DOHH2 (cell line): Measurements from ENCODE around the gene CXorf51B.
"Not testable (repeated sequence)": the region's sequence is repeated elsewhere in the genome, so short reads cannot be mapped to it uniquely, and the experiment has no call there.

Experiments
- H3F3A ChIP-seq: fragments of 200-600 bp; sonication (generic), shearing (Covaris generic); 2 replicates; pipeline ENCODE4 v1.6.0; 2016; ENCODE audit warnings: antibody characterized with exemption, mild to moderate bottlenecking; ENCODE audit not compliant: control insufficient read depth, insufficient read depth
- H3K27ac ChIP-seq: fragments of 200-600 bp; sonication (generic); 2 replicates; pipeline ENCODE4 v1.5.1; 2014; ENCODE audit warnings: low read depth, mild to moderate bottlenecking, low read length, moderate library complexity
- H3K27me3 ChIP-seq: fragments of 200-600 bp; sonication (generic); 2 replicates; pipeline ENCODE4 v1.6.1; 2014; ENCODE audit warnings: mild to moderate bottlenecking, low read length, mixed read lengths; ENCODE audit not compliant: control insufficient read depth
- H3K36me3 ChIP-seq: fragments of 200-600 bp; sonication (generic); 2 replicates; pipeline ENCODE4 v1.6.1; 2014; ENCODE audit warnings: mild to moderate bottlenecking, low read length, moderate library complexity, mixed read lengths; ENCODE audit not compliant: control insufficient read depth
- H3K4me1 ChIP-seq: fragments of 200-600 bp; sonication (generic); 2 replicates; pipeline ENCODE4 v1.6.1; 2014; ENCODE audit warnings: mild to moderate bottlenecking, low read length, mixed read lengths; ENCODE audit not compliant: control insufficient read depth
- H3K4me2 ChIP-seq: fragments of 200-600 bp; sonication (generic); 2 replicates; pipeline ENCODE4 v1.6.0; 2014; ENCODE audit warnings: mild to moderate bottlenecking, low read length, moderate library complexity
- H3K4me3 ChIP-seq: fragments of 200-600 bp; sonication (generic); 2 replicates; pipeline ENCODE4 v1.5.1; 2014; ENCODE audit warnings: mild to moderate bottlenecking, low read length, mixed read lengths
- H3K79me2 ChIP-seq: fragments of 200-600 bp; sonication (generic); 2 replicates; pipeline ENCODE4 v1.6.1; 2014; ENCODE audit warnings: mild to moderate bottlenecking, low read length, mixed read lengths; ENCODE audit not compliant: control insufficient read depth
- H3K9me2 ChIP-seq: fragments of 200-600 bp; sonication (generic); replicated peaks from 2 replicates; pipeline ENCODE4 v1.6.1; 2014; ENCODE audit warnings: mild to moderate bottlenecking, low read length, mixed read lengths; ENCODE audit not compliant: control insufficient read depth
- H3K9me3 ChIP-seq: fragments of 200-600 bp; sonication (generic); 2 replicates; pipeline ENCODE4 v1.6.1; 2014; ENCODE audit warnings: antibody characterized with exemption, low read length, mixed read lengths; ENCODE audit not compliant: control insufficient read depth, insufficient read depth
- H4K20me1 ChIP-seq: fragments of 200-600 bp; sonication (generic); 2 replicates; pipeline ENCODE4 v1.6.0; 2014; ENCODE audit warnings: low read depth, mild to moderate bottlenecking, antibody characterized with exemption, low read length, moderate library complexity; ENCODE audit not compliant: control insufficient read depth, insufficient read depth
- EZH2phosphoT487 ChIP-seq: fragments of 200-600 bp; sonication (generic); IDR thresholded peaks from 2 replicates; pipeline ENCODE4 v1.6.1; 2017; ENCODE audit warnings: borderline replicate concordance, mild to moderate bottlenecking, antibody characterized with exemption, low read length, moderate library complexity, mixed read lengths
- TF ChIP-seq, protein P1 (sequence below): fragments of 200-600 bp; sonication (generic); IDR thresholded peaks from one replicate; pipeline ENCODE4 v1.5.1; 2014; ENCODE audit warnings: antibody characterized with exemption, mild to moderate bottlenecking, low read depth, low read length; ENCODE audit not compliant: poor library complexity, severe bottlenecking

Gene CXorf51B

DNA sequence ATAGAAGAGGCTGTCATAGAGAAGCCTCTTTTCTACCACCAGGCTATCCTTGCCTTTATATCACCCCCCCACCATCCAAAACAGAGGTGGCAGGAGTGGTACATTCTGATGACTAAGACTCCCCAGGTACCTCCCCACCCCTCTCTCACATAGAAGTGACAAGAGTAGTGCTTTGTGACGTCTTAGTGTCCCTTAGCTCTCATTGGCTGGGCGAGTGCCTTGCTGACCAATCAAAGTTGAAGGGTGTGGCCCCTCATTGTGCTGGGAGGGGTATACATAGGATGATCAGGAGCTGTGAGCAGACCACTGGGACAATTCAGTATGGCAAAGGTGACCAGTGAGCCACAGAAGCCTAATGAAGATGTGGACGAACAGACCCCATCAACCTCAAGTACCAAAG, at the start of gene CXorf51B:
TSS of gene CXorf51B (plus strand) at position 301 of the 400 bp plus-strand sequence. CDS start at position 322, 21 bp downstream.
- H3K79me2 ChIP-seq, H3K36me3 ChIP-seq, H3K9me2 ChIP-seq, H4K20me1 ChIP-seq, H3K9me3 ChIP-seq, H3K4me3 ChIP-seq, H3K27me3 ChIP-seq, H3F3A ChIP-seq, H3K27ac ChIP-seq, H3K4me2 ChIP-seq, H3K4me1 ChIP-seq: not testable (repeated sequence)

DNA sequence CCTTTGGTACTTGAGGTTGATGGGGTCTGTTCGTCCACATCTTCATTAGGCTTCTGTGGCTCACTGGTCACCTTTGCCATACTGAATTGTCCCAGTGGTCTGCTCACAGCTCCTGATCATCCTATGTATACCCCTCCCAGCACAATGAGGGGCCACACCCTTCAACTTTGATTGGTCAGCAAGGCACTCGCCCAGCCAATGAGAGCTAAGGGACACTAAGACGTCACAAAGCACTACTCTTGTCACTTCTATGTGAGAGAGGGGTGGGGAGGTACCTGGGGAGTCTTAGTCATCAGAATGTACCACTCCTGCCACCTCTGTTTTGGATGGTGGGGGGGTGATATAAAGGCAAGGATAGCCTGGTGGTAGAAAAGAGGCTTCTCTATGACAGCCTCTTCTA, 5.1 kb downstream of the CXorf51B start, which contains the start of gene CXorf51A:
TSS of gene CXorf51A (minus strand) at position 101 of the 400 bp plus-strand sequence. CDS start at position 80, 21 bp downstream.
- H3F3A ChIP-seq, H3K36me3 ChIP-seq, H3K27me3 ChIP-seq, H3K4me1 ChIP-seq, H3K79me2 ChIP-seq, H4K20me1 ChIP-seq, H3K9me2 ChIP-seq, H3K4me2 ChIP-seq, H3K4me3 ChIP-seq, H3K9me3 ChIP-seq, H3K27ac ChIP-seq: not testable (repeated sequence)

DNA sequence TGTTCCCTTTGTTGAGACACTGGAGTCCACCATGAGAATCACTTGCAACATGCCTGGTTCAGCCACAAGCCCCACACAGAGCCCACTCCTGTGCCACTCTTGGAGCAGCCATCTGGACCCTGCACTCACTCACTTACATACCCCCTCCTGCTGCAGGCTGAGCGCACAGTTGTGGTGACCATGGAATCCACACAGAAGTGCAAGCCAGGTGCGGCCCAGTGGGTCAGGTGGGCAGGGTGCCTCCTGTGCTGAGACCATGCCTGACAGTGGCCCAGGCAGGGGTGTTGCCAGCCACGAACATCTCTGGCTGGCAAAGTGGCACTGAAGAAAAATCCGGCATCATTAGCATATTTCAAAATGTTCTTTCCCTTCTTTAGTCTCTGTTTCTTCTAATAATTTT, 22.4 kb downstream of the CXorf51B start:
- H3K36me3 ChIP-seq, result no peaks in the 10 kb centered on the region
- TF ChIP-seq, protein P1, sequence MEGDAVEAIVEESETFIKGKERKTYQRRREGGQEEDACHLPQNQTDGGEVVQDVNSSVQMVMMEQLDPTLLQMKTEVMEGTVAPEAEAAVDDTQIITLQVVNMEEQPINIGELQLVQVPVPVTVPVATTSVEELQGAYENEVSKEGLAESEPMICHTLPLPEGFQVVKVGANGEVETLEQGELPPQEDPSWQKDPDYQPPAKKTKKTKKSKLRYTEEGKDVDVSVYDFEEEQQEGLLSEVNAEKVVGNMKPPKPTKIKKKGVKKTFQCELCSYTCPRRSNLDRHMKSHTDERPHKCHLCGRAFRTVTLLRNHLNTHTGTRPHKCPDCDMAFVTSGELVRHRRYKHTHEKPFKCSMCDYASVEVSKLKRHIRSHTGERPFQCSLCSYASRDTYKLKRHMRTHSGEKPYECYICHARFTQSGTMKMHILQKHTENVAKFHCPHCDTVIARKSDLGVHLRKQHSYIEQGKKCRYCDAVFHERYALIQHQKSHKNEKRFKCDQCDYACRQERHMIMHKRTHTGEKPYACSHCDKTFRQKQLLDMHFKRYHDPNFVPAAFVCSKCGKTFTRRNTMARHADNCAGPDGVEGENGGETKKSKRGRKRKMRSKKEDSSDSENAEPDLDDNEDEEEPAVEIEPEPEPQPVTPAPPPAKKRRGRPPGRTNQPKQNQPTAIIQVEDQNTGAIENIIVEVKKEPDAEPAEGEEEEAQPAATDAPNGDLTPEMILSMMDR, result no peak
- TF ChIP-seq EZH2phosphoT487, result no peak
- H3K4me3 ChIP-seq, result no peak overlapping the region
- no peaks in the 10 kb centered on the region for H4K20me1 ChIP-seq
- no peaks in the 10 kb centered on the region for H3K79me2 ChIP-seq
- no peak overlapping the region for H3K4me2 ChIP-seq
- no peak overlapping the region for H3K27ac ChIP-seq
- no peaks in the 10 kb centered on the region for H3K4me1 ChIP-seq
- H3K9me3 ChIP-seq, result no peaks in the 10 kb centered on the region
- H3K27me3 ChIP-seq, result no peaks in the 10 kb centered on the region
- no peaks in the 10 kb centered on the region for H3F3A ChIP-seq
- no peaks in the 10 kb centered on the region for H3K9me2 ChIP-seq

DNA sequence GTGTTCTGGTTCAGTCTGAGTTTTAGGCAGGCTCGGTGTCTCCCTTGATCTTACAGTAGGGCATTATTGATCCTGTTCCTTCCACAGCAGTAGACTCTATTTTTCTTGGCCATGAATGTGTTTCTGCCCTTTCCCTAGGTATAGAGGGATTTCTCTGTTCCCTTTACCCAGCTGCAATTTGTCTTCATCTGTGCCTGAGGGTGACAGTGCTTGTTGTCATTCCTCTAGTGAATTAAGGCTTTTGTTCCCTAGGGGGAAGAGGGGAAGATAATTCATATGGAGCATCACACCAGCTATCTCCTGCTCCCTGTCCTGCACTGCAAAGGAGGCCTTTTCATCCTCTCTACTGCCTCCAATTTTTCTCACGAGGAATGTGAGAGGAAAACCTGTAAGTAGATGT, 44.7 kb downstream of the CXorf51B start:
- Histone ChIP-seq H3K4me2 (no peak overlapping the region), H3K79me2 (no peaks in the 10 kb centered on the region), H3K9me3 (no peaks in the 10 kb centered on the region), H3K4me1 (no peaks in the 10 kb centered on the region), H3K27ac (no peak overlapping the region), H3K4me3 (no peak overlapping the region), H3K36me3 (no peaks in the 10 kb centered on the region), H4K20me1 (no peaks in the 10 kb centered on the region), H3K27me3 (no peaks in the 10 kb centered on the region), H3K9me2 (no peaks in the 10 kb centered on the region), H3F3A (no peaks in the 10 kb centered on the region)
- TF ChIP-seq EZH2phosphoT487, result no peak
- TF ChIP-seq, protein P1, result no peak
